Activated CD8-positive, alpha-beta memory T cell treated with anti-CD3 and anti-CD28 coated beads for 48 hours (primary cell): Measurements from ENCODE around the gene EVA1C.
"Not testable (repeated sequence)": the region's sequence is repeated elsewhere in the genome, so short reads cannot be mapped to it uniquely, and the experiment has no call there.

ENCODE experiments used
- DNase-seq, 3 experiments: peaks; one replicate each; pipeline ENCODE4 v3.0.0-alpha.2; 2020; ENCODE audit warnings: low read depth in 2 of 3, low spot score in 2 of 3

Gene EVA1C

DNA sequence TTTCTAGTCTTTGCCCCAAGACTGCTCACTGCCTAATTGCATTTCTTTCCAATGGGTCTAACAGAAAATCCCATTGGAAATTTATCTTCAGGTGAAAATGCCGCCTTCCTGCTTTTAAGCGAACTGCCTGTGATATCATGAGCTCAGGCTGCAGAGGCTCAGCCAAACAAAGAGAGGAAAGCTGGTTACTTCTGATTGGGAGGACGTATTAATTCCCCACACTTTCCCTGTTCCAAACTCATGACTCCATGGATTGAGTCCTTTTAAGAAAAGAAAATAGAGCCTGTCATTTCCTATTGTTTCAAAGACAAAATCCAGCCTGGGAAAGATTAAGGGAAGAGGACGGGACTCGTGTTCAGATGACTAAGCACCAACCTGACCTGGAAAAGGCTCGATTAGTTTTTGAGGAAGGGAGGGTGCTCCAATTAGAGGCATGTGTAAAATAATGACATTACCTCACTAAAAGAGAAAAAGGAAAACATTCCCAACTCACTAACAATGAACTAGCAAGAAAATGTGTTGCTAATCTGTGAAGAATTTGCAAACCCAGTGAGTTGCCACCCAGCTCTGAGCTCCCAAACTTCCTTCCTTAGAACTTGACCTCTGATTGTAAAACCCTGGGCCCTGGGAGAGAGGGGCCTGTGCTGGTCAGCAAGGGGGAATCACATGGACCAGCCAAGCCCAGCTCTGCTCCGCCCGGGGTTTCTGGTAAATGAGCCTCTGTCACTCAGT, 111.6 kb downstream of the EVA1C start:
- no peak for DNase-seq

GRCh38 chr21:32525282-32525681, 112.8 kb downstream of the EVA1C start:
- no peak for DNase-seq

DNA sequence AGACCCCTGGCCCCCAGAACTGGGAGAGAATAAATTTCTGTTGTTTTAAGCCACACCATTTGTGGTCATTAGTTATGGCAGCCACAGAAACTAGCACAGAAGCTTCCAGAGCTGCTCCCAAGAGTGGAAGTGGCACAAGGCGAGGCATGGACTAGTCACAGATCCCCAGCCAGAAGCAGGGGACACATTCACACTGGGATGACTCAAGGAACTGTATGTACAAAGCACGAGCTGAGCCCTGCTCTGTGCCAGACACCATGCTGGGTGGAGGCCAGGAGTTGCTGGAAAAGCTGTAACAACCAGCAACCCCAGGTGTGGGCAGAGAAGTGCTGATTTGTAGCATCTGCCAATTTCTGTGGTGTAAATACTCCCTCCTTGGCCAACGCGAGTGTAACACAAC, 117.2 kb downstream of the EVA1C start:
- no peak for DNase-seq

DNA sequence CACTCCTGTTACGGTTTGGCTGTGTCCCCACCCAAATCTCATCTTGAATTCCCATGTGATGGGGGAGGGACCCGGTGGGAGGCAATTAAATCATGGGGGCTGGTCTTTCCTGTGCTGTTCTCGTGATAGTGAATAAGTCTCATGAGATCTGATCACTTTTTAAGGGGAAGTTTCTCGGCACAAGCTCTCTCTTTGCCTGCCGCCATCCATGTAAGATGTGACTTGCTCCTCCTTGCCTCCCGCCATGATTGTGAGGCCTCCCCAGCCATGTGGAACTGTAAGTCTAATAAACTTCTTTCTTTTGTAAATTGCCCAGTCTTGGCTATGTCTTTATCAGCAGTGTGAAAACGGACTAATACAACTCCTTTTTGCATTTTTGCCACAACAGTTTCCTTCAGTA, 118.3 kb downstream of the EVA1C start:
- not testable (repeated sequence) for DNase-seq

DNA sequence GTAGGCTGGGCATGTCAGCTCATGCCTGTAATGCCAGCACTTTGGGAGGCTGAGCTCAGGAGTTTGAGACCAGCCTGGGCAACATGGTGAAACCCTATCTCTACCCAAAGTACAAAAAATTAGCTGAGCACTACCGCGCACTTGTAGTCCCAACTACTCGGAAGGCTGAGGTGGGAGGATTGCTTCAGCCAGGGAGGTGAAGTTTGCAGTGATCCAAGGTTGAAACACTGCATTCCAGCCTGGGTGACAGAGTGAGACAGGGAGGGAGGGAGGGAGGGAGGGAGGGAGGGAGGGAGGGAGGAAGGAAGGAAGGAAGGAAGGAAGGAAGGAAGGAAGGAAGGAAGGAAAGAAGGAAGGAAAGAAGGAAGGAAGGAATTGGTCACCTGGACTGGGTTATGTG, 119.1 kb downstream of the EVA1C start:
- not testable (repeated sequence) for DNase-seq

DNA sequence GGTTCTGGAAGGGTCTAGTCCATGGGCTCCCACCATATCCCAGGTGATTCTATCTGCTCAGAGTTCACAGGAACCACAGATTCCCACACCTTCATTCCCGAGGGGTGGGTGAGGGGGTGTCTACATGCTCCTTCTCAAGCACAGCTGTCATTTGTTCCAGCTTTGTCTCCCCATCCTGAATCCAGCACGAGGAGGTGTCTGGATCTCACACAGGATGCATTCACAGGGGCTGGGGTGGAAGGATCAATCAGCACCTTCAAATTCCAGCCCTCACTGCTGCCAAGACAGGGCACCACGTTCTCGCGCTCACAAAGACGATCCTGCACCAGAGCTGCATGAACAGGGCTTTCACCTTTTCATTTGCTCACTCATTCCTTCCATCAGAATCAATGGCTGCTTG, 120.1 kb downstream of the EVA1C start:
- DNase-seq = no peak

GRCh38 chr21:32533053-32533452, 120.5 kb downstream of the EVA1C start:
- DNase-seq = no peak

DNA sequence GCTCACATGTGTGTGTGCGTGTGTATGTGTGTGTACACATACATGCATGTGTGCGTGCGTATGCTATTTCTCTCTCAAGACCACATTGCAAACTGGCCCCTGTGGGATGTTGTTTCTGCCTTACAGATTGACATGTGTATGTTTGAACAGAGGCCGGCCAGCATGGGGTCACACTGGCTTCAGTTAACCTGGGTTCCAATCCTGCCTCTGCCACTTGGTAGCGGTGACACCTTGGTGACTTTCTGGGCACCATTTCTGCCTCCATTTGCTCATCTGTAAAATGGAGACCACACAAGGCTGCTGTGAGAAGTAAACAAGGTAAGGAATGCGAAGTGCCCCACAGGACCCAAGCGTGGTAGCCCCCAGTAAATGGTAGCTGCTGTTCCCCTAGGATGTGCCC, 121.1 kb downstream of the EVA1C start:
- DNase-seq = no peak

GRCh38 chr21:32534113-32534512, 121.6 kb downstream of the EVA1C start:
- DNase-seq = no peak

DNA sequence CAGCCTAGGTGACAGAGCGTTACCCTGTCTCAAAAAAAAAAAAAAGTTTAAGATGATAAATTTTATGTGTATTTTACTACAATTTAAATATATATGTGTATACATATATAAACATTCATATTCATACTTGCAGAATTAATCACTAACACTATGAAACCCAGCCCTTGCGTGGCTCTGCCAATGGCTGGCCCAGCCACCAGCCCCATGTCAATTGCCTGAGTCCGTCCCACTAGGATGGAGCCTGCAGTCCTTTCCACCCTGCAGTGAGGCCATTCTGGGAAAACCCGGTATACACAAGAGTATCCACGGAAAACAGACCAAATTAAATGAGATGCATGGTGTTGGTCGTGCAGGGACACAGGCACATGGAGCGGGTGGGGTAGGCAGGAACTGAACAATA, 123.1 kb downstream of the EVA1C start:
- DNase-seq = no peak

GRCh38 chr21:32537569-32537881, 125.0 kb downstream of the EVA1C start:
- DNase-seq = no peak

DNA sequence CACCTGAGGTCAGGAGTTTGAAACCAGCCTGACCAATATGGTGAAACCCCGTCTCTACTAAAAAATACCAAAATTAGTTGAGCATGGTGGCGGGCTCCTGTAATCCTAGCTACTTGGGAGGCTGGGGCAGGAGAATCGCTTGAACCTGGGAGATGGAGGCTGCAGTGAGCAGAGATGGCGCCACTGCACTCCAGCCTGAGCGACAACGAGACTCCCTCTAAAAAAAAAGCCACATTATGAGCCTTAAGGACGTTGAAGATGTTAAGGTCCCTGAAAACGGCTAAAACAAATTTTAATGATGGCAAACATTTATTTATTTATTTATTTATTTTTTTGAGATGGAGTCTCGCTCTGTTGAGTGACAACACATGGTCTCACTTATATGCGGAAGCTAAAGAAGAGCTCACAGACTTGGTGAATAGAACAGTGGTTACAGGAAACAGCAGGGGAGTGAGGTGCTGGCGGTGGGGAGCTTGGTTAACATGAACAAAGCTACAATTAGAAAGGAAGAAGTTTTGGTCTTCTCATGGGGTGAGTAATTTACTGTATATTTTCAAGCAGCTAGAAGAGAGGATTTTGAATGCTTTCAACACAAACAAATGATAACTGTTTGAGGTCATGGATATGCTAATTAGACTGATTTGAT, 125.8 kb downstream of the EVA1C start:
- no peak for DNase-seq

- no peak for DNase-seq
Observed at GRCh38 chr21:32539378-32539777, 126.9 kb downstream of the EVA1C start.

DNA sequence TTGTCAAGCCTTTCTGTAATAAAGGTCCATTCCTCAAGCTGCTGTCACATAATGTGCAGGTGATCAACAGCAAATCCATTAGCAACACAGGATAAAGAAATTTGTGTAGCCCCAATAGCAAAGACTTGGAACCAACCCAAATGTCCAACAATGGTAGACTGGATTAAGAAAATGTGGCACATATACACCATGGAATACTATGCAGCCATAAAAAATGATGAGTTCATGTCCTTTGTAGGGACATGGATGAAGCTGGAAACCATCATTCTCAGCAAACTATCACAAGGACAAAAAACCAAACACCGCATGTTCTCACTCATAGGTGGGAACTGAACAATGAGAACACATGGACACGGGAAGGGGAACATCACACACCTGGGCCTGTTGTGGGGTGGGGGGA, 130.6 kb downstream of the EVA1C start:
- not testable (repeated sequence) for DNase-seq

GRCh38 chr21:32543975-32544374, 131.5 kb downstream of the EVA1C start:
- DNase-seq = no peak

GRCh38 chr21:32544697-32545096, 132.2 kb downstream of the EVA1C start:
- no peak for DNase-seq

- no peak for DNase-seq
Observed at GRCh38 chr21:32545948-32546441, 133.5 kb downstream of the EVA1C start.

GRCh38 chr21:32547018-32547417, 134.5 kb downstream of the EVA1C start:
- no peak for DNase-seq

GRCh38 chr21:32548978-32549377, 136.5 kb downstream of the EVA1C start:
- DNase-seq = no peak

- no peak for DNase-seq
Observed at GRCh38 chr21:32549440-32549839, 136.9 kb downstream of the EVA1C start.

DNA sequence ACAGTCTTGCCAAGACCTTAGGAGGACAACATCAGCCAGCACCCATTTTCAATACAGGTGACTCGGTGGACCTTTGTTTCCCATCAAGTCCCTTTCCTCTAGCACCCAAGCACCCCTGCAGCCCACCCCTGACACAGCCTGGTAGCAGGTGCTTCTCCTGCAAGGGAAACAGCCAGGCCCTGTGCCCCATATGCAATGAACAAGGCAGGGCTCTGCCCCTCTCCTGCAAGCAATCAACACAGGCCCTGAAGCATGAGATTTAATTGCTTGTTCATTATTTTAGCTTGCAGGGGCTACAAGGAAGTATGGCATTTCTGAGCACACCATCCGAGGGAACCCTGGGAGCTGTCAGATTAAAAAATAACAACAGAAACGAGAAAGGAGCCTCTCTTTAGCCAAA, 137.4 kb downstream of the EVA1C start:
- DNase-seq = no peak

DNA sequence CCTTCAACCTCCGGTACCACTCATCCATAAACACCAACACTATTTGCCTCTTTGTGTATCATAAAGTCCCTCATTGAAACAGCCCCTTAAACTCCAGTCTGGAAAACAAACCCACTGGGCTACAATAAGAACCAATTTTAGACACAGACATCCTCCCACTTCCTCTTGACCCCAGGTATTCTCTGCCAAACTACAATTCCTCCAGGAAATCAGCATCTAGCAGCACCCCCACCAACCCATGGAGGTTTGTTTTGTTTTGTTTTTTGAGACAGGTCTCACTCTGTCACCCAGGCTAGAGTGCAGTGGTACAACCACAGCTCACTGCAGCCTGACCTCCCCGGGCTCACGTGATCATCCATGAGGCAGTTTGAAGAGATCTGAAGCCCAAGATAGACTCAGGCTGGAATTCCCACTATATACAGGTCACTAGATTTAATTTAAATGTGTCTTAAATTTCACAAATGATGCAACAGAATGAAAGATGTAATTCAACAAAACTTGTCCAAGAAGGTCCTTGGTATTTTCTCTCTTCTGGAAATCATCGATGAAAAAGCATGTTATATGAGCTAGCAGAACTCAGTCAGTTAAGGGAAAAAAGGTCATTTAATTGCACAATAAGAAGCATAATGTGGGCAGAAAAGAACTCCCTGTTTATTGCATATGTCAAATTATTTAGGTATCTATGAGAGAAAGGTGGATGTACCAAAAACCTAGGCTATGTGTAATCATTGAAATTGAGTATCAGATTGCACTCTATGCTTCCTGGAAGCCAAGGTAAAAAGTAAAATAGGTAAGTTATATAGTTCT, 142.5 kb downstream of the EVA1C start:
- DNase-seq = no peak
